ENCODE measurements around the gene FUT3. TPM values are rescaled to one million over a fixed set of nuclear protein-coding genes. Genes with fewer than 3 reads are reported as not detected.

Gene FUT3
- total RNA-seq, 2 donors from 2014 or later, result not detected

- Histone ChIP-seq H3K27ac (no peak overlapping the region), H3K4me1 (peaks cover 0 to 20% of the 10 kb centered on the region in 2 donors), H3K36me3 (no peaks in the 10 kb centered on the region), H3K9me3 (no peaks in the 10 kb centered on the region), H3K4me3 (no peak overlapping the region), H3K27me3 (peaks cover 0 to 7% of the 10 kb centered on the region in 2 donors)
- no peak for TF ChIP-seq CTCF (IDR thresholded peaks at IDR 0.05)
- no peak for DNase-seq (ENCODE audit: low spot score)
These were observed 44.3 kb downstream of the FUT3 start for GRCh38 chr19:5806905-5807304.

- peaks cover 0 to 20% of the 10 kb centered on the region in 2 donors for H3K4me1 ChIP-seq
- TF ChIP-seq CTCF (IDR thresholded peaks at IDR 0.05), result no peak
- peaks cover 0 to 7% of the 10 kb centered on the region in 2 donors for H3K27me3 ChIP-seq
- H3K36me3 ChIP-seq, result no peaks in the 10 kb centered on the region
- H3K4me3 ChIP-seq, result peak overlapping the region; percentile 55 to 56
- H3K9me3 ChIP-seq, result no peaks in the 10 kb centered on the region
- DNase-seq (ENCODE audit: low spot score), result no peak
- H3K27ac ChIP-seq, result peak overlapping the region; percentile 85 to 92
These were observed 45.1 kb downstream of the FUT3 start for GRCh38 chr19:5806133-5806489.

GRCh38 chr19:5805462-5806132 lies 45.7 kb downstream of the FUT3 start:
- peak; percentile 62 for DNase-seq (ENCODE audit: low spot score)
- Histone ChIP-seq H3K36me3 (no peaks in the 10 kb centered on the region), H3K9me3 (no peaks in the 10 kb centered on the region), H3K27ac (peak overlapping the region; percentile 85 to 92), H3K4me1 (peaks cover 0 to 20% of the 10 kb centered on the region in 2 donors), H3K4me3 (peak overlapping the region; percentile 55 to 56), H3K27me3 (peaks cover 0 to 7% of the 10 kb centered on the region in 2 donors)
- TF ChIP-seq CTCF (IDR thresholded peaks at IDR 0.05), result peak; percentile 49 to 77

GRCh38 chr19:5804516-5805461 lies 46.5 kb downstream of the FUT3 start, which contains the start of gene NRTN:
NRTN (plus strand) TSS chr19:5805067; CDS start chr19:5824166, 19,099 bp downstream.
- peak within 1 kb of the TSS; percentile 85 to 92 for H3K27ac ChIP-seq
- H3K9me3 ChIP-seq, result no peaks in the 10 kb centered on the region
- no peaks in the 10 kb centered on the region for H3K36me3 ChIP-seq
- peaks cover 0 to 7% of the 10 kb centered on the region in 2 donors for H3K27me3 ChIP-seq
- no peak for DNase-seq (ENCODE audit: low spot score)
- H3K4me3 ChIP-seq, result peak within 1 kb of the TSS; percentile 55 to 56
- H3K4me1 ChIP-seq, result peaks cover 0 to 27% of the 10 kb centered on the region in 2 donors
- no peak for TF ChIP-seq CTCF (IDR thresholded peaks at IDR 0.05)

GRCh38 chr19:5803752-5804515 lies 47.3 kb downstream of the FUT3 start:
- Histone ChIP-seq H3K9me3 (no peaks in the 10 kb centered on the region), H3K4me3 (peak overlapping the region; percentile 15 to 56), H3K27me3 (peaks cover 0 to 7% of the 10 kb centered on the region in 2 donors), H3K36me3 (no peaks in the 10 kb centered on the region), H3K27ac (peak overlapping the region; percentile 67 to 71), H3K4me1 (peaks cover 0 to 35% of the 10 kb centered on the region in 2 donors)
- TF ChIP-seq CTCF (IDR thresholded peaks at IDR 0.05), result peak; percentile 85 to 90
- DNase-seq (ENCODE audit: low spot score), result peak; percentile 72
